IPS-20b (cell line): Measurements from ENCODE around the gene ENOSF1.
A peak's percentile ranks its signal among the peaks of the same experiment; 100 is the strongest.

ENCODE experiments used
- H3K27ac ChIP-seq: one replicate; pipeline ENCODE4 v1.5.1; 2013; ENCODE audit warnings: low read length
- H3K27me3 ChIP-seq: 2 replicates; pipeline ENCODE4 v1.6.1; 2013; ENCODE audit warnings: mild to moderate bottlenecking, low read length, inconsistent platforms; ENCODE audit not compliant: insufficient read depth
- H3K36me3 ChIP-seq: 2 replicates; pipeline ENCODE4 v1.6.1; 2013; ENCODE audit warnings: low read depth, mild to moderate bottlenecking, inconsistent platforms, low read length, moderate library complexity; ENCODE audit not compliant: insufficient read depth
- H3K4me1 ChIP-seq: 2 replicates; pipeline ENCODE4 v1.6.1; 2013; ENCODE audit warnings: mild to moderate bottlenecking, control low read depth, inconsistent platforms, low read length, moderate library complexity; ENCODE audit not compliant: insufficient read depth
- H3K4me3 ChIP-seq: 2 replicates; pipeline ENCODE4 v1.5.1; 2013; ENCODE audit warnings: mild to moderate bottlenecking, low read length, inconsistent platforms
- H3K9ac ChIP-seq: 2 replicates; pipeline ENCODE4 v1.6.1; 2013; ENCODE audit warnings: low read depth, mild to moderate bottlenecking, inconsistent platforms, low read length, moderate library complexity
- H3K9me3 ChIP-seq: 2 replicates; pipeline ENCODE4 v1.6.1; 2013; ENCODE audit warnings: mild to moderate bottlenecking, low read depth, low read length, inconsistent platforms; ENCODE audit not compliant: insufficient read depth

ENOSF1 gene

GRCh38 chr18:670522-670921, 41.9 kb downstream of the ENOSF1 start:
- Histone ChIP-seq H3K27me3 (no peaks in the 10 kb centered on the region), H3K9me3 (no peaks in the 10 kb centered on the region), H3K4me3 (no peak overlapping the region), H3K4me1 (no peaks in the 10 kb centered on the region), H3K36me3 (peaks cover 92% of the 10 kb centered on the region), H3K27ac (no peak overlapping the region), H3K9ac (no peak overlapping the region)

GRCh38 chr18:669077-669476, 43.4 kb downstream of the ENOSF1 start:
- Histone ChIP-seq H3K27ac (no peak overlapping the region), H3K4me3 (no peak overlapping the region), H3K4me1 (no peaks in the 10 kb centered on the region), H3K9me3 (no peaks in the 10 kb centered on the region), H3K36me3 (peaks cover 77% of the 10 kb centered on the region), H3K27me3 (no peaks in the 10 kb centered on the region), H3K9ac (no peak overlapping the region)

GRCh38 chr18:668260-668659, 44.2 kb downstream of the ENOSF1 start:
- no peaks in the 10 kb centered on the region for H3K27me3 ChIP-seq
- H3K9me3 ChIP-seq = no peaks in the 10 kb centered on the region
- no peak overlapping the region for H3K27ac ChIP-seq
- H3K9ac ChIP-seq = no peak overlapping the region
- no peaks in the 10 kb centered on the region for H3K4me1 ChIP-seq
- no peak overlapping the region for H3K4me3 ChIP-seq
- peaks cover 69% of the 10 kb centered on the region for H3K36me3 ChIP-seq

GRCh38 chr18:666628-667027, 45.8 kb downstream of the ENOSF1 start:
- Histone ChIP-seq H3K27ac (no peak overlapping the region), H3K4me3 (no peak overlapping the region), H3K9ac (no peak overlapping the region), H3K36me3 (peaks cover 60% of the 10 kb centered on the region), H3K9me3 (peaks cover 5% of the 10 kb centered on the region), H3K4me1 (no peaks in the 10 kb centered on the region), H3K27me3 (no peaks in the 10 kb centered on the region)

- Histone ChIP-seq H3K4me1 (no peaks in the 10 kb centered on the region), H3K9ac (no peak overlapping the region), H3K36me3 (peaks cover 60% of the 10 kb centered on the region), H3K9me3 (peaks cover 5% of the 10 kb centered on the region), H3K27ac (no peak overlapping the region), H3K27me3 (no peaks in the 10 kb centered on the region), H3K4me3 (no peak overlapping the region)
These were observed 46.3 kb downstream of the ENOSF1 start for GRCh38 chr18:666177-666576.

- H3K9me3 ChIP-seq = peaks cover 5% of the 10 kb centered on the region
- no peaks in the 10 kb centered on the region for H3K27me3 ChIP-seq
- H3K4me1 ChIP-seq = peaks cover 7% of the 10 kb centered on the region
- H3K4me3 ChIP-seq = no peak overlapping the region
- no peak overlapping the region for H3K9ac ChIP-seq
- peaks cover 44% of the 10 kb centered on the region for H3K36me3 ChIP-seq
- no peak overlapping the region for H3K27ac ChIP-seq
These were observed 50.2 kb downstream of the ENOSF1 start for GRCh38 chr18:662197-662596.

GRCh38 chr18:659597-659996, 52.8 kb downstream of the ENOSF1 start:
- peaks cover 7% of the 10 kb centered on the region for H3K4me1 ChIP-seq
- peaks cover 5% of the 10 kb centered on the region for H3K9me3 ChIP-seq
- H3K36me3 ChIP-seq = peaks cover 35% of the 10 kb centered on the region
- no peak overlapping the region; the same call in 1 of the 2 replicates for H3K9ac ChIP-seq
- peak overlapping the region; percentile 78; the same call in 1 of the 2 replicates for H3K4me3 ChIP-seq
- no peaks in the 10 kb centered on the region for H3K27me3 ChIP-seq
- no peak overlapping the region for H3K27ac ChIP-seq

- peak overlapping the region; percentile 94; the same call in 1 of the 2 replicates for H3K9ac ChIP-seq
- H3K4me1 ChIP-seq = peaks cover 7% of the 10 kb centered on the region
- no peaks in the 10 kb centered on the region for H3K27me3 ChIP-seq
- H3K36me3 ChIP-seq = peaks cover 35% of the 10 kb centered on the region
- H3K27ac ChIP-seq = no peak overlapping the region
- peaks cover 5% of the 10 kb centered on the region for H3K9me3 ChIP-seq
- H3K4me3 ChIP-seq = peak overlapping the region; percentile 78
These were observed 53.4 kb downstream of the ENOSF1 start for GRCh38 chr18:658947-659533.

GRCh38 chr18:658001-658946, 54.2 kb downstream of the ENOSF1 start:
- H3K9ac ChIP-seq = peak overlapping the region; percentile 94; the same call in 1 of the 2 replicates
- peak overlapping the region; percentile 78 for H3K4me3 ChIP-seq
- H3K27me3 ChIP-seq = no peaks in the 10 kb centered on the region
- H3K4me1 ChIP-seq = peaks cover 7% of the 10 kb centered on the region
- peak overlapping the region; percentile 89 for H3K27ac ChIP-seq
- peaks cover 35% of the 10 kb centered on the region for H3K36me3 ChIP-seq
- H3K9me3 ChIP-seq = peaks cover 5% of the 10 kb centered on the region

- H3K4me1 ChIP-seq = peaks cover 7% of the 10 kb centered on the region
- H3K4me3 ChIP-seq = peak within 1 kb of the TSS; percentile 78
- peak within 1 kb of the TSS; percentile 89 for H3K27ac ChIP-seq
- peak within 1 kb of the TSS; percentile 94; the same call in 1 of the 2 replicates for H3K9ac ChIP-seq
- H3K27me3 ChIP-seq = no peaks in the 10 kb centered on the region
- peaks cover 5% of the 10 kb centered on the region for H3K9me3 ChIP-seq
- H3K36me3 ChIP-seq = peaks cover 35% of the 10 kb centered on the region
These were observed 55.0 kb downstream of the ENOSF1 start, which contains the start of gene TYMS for GRCh38 chr18:657311-658000. Gene TYMS, plus strand, starts transcription at chr18:657653. Its CDS starts 90 bp downstream, at chr18:657743.

- H3K27ac ChIP-seq = no peak overlapping the region
- H3K9me3 ChIP-seq = no peaks in the 10 kb centered on the region
- H3K4me3 ChIP-seq = no peak overlapping the region
- H3K36me3 ChIP-seq = peaks cover 16% of the 10 kb centered on the region
- no peaks in the 10 kb centered on the region for H3K27me3 ChIP-seq
- H3K9ac ChIP-seq = no peak overlapping the region
- peaks cover 7% of the 10 kb centered on the region for H3K4me1 ChIP-seq
These were observed 57.0 kb downstream of the ENOSF1 start for GRCh38 chr18:655445-655844.
